NCI-H2107 treated with DMSO at 0.1 percent for 48 hours (cell line): ENCODE data around the gene RASGRP2.

Source experiments
- DNase-seq: peaks from one replicate; lab custom pipeline; 2025; ENCODE audit not compliant: unreplicated experiment; lab: John Stamatoyannopoulos, UW

RASGRP2 gene

GRCh38 chr11:64743591-64744543 is at the start of gene RASGRP2:
RASGRP2 (minus strand) TSS chr11:64744142; CDS start chr11:64742866, 1,276 bp downstream.
- DNase-seq = no peak

GRCh38 chr11:64792482-64792881 is 48.5 kb upstream of the RASGRP2 start:
- DNase-seq = no peak

GRCh38 chr11:64791781-64792291 is 47.9 kb upstream of the RASGRP2 start:
- no peak for DNase-seq

- DNase-seq = no peak
Measured at GRCh38 chr11:64790205-64791095, 46.5 kb upstream of the RASGRP2 start.

- no peak for DNase-seq
Measured at GRCh38 chr11:64789331-64790204, 45.6 kb upstream of the RASGRP2 start.

GRCh38 chr11:64788321-64789215 is 44.6 kb upstream of the RASGRP2 start:
- DNase-seq = no peak

- peak; percentile 12 for DNase-seq
Measured at GRCh38 chr11:64787526-64788320, 43.8 kb upstream of the RASGRP2 start.

GRCh38 chr11:64786308-64786707 is 42.4 kb upstream of the RASGRP2 start:
- no peak for DNase-seq

- no peak for DNase-seq
Measured at GRCh38 chr11:64784813-64785581, 41.1 kb upstream of the RASGRP2 start.

GRCh38 chr11:64778473-64779298 is 34.7 kb upstream of the RASGRP2 start, which contains the start of gene SF1:
SF1 (minus strand) TSS chr11:64778542; CDS start chr11:64778392, 150 bp downstream.
- peak; percentile 98 for DNase-seq

GRCh38 chr11:64778223-64778472 is 34.2 kb upstream of the RASGRP2 start:
- no peak for DNase-seq

- DNase-seq = no peak
Measured at GRCh38 chr11:64777449-64778222, 33.7 kb upstream of the RASGRP2 start.

- no peak for DNase-seq
Measured at GRCh38 chr11:64776875-64777274, 32.9 kb upstream of the RASGRP2 start.

- no peak for DNase-seq
Measured at GRCh38 chr11:64776425-64776824, 32.5 kb upstream of the RASGRP2 start.

GRCh38 chr11:64774144-64774543 is 30.2 kb upstream of the RASGRP2 start:
- DNase-seq = no peak

- no peak for DNase-seq
Measured at GRCh38 chr11:64772303-64773018, 28.5 kb upstream of the RASGRP2 start.
